GM18520 (cell line): Measurements from ENCODE around the gene SYT12.

Experiments
- ATAC-seq: cut with Tn5 transposase; IDR thresholded peaks from one replicate; pipeline ENCODE4 v1.9.1; 2021; ENCODE audit not compliant: unreplicated experiment

The SYT12 gene

DNA sequence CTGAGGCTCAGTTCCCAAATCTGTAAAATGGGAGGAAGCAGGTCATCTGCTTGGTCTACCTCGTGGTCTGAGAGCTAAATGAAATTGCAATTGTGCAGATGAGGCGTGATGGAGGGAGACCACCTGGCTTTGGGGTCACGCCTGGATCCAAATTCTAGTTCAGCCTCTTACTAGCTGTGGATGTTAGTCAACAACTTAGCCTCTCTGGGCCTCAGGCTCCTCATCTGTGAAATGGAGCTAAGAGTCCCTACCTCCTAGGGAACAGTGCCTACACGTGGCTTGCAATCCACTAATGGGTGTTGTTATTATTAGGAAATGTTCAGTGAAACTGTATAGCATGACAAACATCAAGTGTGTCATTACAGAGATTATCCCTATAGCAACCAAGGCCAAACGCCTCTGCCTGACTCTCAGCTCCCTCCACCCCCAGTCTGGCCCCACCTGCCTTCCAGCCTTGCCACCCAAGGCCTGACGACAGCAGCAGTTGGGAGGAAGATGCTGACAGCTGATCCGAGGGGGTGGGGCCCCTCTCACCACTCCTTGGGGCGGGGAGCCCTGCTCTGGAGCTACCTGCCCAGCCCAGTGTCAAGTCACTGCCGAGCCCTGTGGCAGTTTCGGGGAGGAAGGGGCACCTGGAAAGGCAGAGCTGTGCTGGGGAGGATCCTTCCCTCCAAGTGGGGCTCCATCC, 32.0 kb downstream of the SYT12 start:
- ATAC-seq: no peak

DNA sequence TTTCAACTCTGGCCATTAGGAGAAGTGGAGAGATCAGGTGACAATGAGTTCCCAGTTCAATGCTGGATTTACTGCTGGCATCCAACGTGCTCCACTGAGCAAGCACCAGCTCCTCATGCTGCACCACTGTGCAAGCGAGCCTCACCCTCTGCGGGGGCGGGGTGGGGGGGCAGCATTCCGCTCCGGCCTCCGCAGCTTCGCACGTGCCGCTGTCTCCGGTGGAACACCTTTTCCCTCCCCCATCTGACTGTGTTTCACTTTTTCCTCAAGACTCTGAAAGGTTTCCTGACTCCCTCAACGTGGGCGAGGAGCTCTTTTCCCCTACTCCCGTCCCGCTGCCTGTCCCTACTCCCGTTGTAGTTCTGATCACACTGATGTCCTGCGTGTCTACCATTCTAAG, 32.9 kb downstream of the SYT12 start:
- ATAC-seq: no peak

DNA sequence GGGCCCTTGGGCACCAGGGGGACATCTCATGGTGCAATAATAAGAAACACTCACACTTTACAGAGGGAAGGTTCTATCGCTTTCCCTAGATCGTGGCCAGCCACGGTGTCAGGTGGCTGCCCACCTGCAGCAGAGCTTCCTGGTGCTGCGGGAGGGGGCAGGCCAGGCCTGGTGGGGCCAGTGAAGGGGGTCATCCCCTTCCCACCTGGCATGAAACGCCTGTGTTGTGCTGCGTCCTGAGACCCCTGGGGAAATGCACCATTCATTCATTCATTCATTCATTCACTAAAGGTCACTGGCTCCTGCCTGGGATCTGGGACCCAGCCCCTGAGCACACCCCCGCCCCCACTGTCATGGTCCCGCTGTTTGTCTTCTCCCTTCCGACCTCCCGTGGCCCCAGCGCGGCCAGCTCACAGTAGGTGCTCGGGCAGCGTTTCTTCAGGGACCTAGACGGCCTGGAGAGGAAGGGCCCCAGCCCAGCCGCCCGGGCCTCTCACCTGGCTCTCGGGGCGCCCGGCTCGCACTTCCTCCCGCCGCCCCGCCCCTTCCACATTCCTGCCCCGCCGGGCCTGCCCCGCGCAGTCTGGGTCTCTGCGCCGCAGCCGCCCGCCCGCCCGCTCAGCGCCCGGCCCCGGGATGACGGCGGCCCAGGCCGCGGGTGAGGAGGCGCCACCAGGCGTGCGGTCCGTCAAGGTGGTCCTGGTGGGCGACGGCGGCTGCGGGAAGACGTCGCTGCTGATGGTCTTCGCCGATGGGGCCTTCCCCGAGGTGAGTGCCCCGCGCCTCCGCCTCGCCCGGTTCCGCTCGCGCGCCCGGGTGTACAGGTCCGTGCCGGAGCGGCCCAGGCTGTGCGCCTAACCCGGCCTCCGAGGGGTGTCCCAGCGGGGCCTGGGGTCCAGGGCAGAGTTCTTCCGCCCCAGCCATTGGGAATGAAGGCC, 33.6 kb downstream of the SYT12 start, which contains the start of gene RHOD:
Gene RHOD (plus strand): TSS at position 581 of the 938 bp plus-strand sequence. CDS start 56 bp downstream, at position 637.
- no peak for ATAC-seq

DNA sequence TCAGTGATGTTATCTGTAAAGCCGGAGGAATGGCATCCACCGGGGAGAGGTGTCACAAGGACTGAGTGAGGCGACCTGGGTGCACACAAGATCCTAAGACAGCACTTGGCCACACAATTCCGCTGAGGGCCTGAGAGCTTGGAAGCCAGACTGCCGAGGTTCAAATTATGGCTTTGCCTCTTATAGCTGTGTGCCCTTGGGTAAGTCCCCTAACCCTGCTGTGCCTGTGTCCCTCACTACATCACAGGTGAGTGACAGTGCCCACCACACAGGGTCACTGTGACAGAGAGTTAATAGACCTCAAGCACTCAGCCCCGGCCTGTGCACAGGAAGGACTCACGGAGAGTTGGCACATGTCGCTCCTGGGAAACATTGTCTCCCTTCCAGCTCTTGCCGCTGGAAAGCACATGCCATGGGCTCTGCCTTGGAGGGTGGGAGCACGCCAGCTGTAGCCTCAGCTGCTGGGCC, 34.3 kb downstream of the SYT12 start:
- no peak for ATAC-seq

DNA sequence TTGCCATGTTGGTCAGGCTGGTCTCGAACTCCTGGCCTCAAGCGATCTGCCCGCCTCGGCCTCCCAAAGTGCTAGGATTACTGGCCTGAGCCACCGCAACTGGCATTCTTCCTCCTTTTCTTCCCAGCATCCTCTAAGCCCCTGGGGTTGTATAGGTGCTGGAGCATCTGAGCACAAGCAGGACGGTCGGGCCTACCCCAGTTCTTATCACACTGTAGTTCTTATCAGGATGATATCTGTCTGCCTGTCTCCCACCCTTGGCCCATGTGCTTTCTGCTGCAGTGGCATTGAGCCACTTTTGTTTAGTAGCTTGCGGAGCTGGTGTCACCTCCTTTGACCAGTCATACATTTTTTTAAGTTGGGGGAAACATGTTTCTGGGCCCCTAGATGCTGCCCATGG, 35.6 kb downstream of the SYT12 start:
- no peak for ATAC-seq

DNA sequence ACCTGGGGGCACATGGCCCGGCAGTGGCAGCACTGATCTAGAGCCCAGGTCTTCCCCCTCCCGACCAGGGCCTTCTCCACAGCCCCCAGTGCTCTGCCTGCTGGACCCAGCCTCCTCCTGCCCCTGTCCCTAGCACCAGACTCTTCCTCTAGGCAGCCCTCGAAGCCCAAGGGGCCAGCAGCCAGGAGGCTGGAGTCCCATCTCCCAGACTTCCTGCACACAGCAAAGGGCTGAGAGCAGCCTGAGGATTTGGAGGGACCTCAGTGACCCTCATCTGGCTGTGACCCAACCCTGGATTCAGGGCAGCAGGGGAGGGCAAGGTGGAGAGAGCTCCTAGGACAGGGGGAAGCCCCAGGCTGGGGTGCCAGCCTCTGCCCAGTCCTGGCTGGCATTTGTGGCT, 36.7 kb downstream of the SYT12 start:
- ATAC-seq: no peak

DNA sequence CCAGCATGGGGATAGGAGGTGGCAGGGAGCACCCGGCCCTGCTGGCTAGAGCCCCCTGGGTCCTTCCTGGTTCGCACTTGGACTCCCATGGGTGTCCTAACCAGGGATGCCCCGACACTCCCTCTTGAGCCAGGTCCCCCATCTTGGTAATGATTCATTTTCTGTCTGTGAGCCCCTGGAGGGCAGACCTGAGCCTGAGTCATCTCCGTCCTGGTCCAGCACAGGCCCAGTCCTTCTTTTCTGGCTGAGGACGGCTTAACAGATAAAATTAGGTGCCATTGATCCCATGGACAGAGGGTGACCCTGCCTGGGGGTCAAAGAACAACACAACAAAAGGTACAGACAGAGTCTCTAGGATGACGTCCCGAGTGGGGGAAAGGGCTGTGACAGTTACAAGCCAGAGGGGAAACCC, 37.2 kb downstream of the SYT12 start:
- ATAC-seq: no peak

DNA sequence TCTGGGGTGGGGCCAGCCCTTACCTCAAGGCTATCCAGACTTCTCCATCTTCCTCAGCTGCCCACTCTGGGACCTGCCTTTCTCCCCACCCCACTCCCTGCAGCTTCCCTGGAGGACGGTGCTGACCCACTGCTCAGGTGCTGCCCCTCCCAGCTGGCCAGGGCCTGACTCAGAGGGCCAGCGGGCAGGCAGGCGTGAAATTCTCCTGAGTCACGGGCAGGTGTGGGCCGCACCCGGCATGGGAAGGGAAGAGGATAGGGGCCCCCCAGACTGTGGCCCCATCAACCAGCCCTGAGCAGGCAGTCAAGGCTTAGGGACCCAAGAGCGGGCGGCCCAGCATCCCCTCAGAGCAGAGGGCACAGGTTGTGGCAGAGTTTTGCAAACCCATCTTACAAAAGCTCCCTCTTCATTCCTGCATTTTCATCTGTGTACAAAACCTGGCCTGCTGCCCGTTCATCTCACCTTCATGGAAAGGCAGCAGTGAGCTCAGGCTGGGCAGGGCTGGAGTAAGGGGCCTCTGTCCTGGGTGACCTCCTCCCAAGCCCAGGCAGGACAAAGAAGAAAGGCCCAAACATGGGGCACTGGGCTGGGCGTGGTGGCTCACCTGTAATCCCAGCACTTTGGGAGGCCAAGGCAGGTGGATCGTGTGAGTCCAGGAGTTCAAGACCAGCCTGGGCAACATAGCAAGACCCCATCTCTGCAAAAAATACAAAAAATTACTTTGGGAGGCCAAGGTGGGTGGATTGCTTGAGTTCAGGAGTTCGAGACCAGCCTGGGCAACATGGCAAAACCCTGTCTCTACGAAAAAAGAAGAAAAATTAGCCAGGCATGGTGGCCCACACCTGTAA, 39.8 kb downstream of the SYT12 start:
- no peak for ATAC-seq

DNA sequence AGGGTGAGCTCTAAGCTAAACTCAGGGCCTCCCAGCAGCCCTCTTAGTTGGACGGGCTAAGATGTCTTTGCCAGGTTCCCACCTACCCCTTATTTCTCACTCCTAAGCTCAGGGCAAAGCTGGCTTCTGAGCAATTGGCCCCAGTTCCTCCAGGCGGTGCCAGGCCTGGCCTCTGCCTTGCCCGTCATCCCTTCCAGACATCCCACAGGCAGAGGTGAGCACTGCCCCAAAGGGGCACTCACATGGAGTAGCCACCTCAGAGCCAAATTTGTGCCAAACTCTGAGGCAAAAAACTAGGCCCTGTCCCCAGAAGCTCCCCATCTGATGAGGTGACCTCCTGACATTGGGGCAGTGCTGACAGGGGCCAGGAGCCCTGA, 43.4 kb downstream of the SYT12 start:
- ATAC-seq: no peak

DNA sequence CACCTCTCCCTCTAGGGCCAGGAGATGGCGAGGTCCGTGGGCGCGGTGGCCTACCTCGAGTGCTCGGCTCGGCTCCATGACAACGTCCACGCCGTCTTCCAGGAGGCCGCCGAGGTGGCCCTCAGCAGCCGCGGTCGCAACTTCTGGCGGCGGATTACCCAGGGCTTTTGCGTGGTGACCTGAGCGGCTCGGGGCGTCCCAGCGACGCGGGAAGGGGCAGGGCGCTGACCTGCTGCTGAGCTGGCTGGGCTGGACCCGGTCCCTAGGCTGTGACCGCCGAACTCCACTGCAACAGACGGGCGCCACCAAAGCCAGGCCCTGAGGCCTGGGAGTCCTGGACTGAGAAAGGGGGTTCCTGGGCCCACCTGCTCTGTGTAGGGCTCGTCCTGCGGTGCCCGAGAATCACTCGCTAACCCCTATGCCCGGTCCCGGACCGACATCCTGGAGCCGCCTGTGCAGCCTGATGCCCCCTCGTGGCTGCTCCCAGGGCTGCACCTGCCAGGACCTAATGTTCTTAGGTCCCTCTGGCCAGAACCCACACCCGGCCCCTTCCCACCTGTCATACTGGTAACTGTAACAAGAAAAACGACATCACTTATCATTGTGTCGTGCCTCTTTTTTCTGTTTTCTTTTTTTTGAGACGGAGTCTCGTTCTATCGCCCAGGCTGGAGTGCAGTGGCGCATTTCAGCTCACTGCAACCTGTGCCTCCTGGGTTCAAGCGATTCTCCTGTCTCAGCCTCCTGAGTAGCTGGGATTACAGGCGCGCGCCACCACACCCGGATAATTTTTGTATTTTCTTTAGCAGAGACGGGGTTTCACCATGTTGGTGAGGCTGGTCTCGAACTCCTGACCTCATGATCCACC, 48.7 kb downstream of the SYT12 start:
- no peak for ATAC-seq

DNA sequence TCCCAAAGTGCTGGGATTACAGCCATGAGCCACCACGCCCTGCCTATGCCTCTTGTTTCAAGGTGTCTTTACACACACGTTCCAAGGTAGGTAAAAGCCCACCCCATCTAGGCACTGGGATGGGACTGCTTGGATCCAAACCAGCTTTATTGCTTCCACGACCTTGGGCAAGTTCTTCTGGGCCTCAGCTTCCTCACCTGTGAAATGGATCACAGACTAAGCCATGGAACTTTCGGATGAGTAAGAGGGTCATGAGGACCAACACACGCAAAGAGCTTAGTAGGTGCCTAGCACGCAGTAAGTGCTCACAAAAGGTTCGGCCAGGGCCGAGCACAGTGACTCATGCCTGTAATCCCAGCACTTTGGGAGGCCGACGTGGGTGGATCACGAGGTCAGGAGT, 49.4 kb downstream of the SYT12 start:
- ATAC-seq: no peak

DNA sequence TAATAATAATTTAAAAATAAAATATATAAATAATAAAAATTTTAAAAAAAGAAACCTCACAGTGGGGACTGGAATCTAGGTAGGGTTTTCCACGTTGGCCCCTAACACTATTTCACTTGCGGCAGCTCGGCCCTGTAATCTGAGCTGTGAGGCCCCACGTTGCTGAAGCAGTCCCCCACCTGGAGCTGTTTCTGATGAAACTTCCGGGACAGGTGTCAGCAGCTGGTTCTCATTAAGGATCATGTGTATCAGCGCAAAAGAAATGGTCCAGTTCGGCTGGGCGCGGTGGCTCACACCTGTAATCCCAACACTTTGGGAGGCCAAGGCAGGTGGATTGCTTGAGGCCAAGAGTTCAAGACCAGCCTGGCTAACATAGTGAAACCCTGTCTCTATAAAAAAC, 51.0 kb downstream of the SYT12 start:
- ATAC-seq: no peak

DNA sequence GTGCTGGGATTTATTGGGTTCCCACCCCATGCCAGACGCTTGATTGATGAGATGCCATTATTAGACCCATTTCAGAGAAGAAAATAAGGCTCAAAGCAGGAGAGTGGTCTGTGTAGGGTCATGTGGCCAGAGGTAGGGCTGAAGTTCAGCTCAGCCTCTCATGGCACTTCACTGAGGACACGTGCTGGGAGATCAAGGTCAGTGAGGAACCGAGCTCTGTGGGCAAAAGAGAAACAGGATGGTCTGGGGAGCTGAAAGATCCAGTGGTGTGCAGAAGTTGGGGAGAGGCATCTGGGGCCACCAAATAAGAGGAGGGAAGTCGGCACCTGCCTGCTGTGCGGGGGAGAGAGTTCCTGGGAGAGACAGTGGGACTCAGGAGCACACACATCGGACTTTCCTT, 53.3 kb downstream of the SYT12 start:
- ATAC-seq: no peak

DNA sequence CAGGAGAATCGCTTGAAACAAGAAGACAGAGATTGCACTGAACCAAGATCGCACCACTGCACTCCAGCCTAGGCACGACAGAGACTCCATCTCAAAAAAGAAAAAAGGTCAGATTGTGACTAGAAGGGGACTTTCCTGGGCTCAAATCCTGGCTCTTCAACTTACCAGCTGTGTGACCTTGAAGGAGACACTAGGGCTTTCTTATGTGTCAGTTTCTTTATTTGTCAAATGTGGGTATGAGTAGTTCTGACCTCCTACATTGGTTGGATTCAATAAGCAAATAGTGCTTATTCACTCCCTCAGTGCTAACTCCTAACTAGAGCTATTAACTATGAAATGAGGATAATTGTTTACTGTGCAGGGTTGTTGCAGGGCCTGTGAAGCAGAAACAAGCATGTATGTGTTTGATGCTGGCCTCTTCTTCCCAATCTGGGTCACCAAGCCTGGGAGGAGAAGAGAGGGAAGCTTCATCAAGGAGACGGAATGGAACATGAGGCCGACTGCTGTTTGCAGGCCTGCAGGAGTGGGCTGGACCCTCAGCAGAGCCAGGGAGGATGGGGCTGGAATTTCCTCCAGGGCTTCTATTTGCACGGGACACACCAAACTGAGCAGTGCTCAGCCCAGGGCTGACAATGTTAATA, 56.3 kb downstream of the SYT12 start:
- ATAC-seq: no peak

DNA sequence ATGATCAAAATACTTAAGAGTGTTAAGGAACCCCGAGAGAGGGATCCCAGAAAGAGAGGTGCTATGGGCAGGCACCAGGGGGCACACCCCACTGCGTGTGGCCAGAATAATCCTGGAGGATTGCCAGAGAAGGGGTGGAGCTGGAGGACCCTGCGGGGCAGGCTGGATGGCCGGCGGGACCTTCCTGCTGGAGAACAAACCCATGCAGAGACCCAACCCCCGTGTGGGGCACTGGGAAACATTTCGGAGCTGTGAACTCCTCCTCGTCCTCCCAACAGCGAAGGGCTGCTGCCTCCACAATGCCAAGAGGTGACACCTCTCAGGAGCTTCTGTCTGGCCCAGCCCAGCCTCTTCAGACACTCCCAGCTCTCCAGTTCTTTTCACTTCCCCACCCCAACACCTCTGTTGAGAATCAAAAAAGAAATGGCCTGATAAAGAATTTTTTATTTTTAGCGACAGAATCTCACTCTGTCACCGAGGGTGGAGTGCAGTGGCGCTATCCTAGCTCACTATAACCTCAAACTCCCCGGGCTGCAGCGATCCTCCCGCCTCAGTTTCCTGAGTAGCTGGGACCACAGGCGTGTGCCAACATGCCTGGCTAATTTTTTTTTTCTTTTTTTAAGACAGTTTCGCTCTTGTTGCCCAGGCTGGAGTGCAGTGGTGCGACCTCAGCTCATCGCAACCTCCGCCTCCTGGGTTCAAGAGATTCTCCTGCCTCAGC, 59.3 kb downstream of the SYT12 start:
- no peak for ATAC-seq

DNA sequence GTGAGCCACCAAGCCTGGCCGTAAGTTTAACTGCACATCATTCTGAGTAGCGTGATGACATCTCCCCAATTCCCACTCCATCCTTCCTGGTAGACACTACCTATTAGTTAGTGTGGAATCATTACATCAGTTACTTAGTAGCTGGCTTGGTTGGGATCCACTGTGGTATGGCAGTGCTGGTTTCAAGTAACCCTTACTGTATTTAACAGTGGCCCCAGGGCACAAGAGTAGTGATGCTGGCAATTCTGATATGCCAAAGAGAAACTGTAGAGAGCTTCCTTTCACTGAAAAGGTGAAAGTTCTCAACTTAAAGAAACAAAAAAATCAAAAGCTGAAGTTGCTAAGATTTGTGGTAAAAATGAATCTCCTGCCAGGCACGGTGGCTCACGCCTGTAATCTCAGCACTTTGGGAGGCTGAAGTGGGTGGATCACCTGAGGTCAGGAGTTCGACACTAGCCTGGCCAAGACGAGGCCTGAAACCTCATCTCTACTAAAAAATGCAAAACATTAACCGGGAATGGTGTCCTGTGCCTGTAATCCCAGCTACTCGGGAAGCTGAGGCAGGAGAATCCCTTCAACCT, 60.9 kb downstream of the SYT12 start:
- ATAC-seq: no peak

DNA sequence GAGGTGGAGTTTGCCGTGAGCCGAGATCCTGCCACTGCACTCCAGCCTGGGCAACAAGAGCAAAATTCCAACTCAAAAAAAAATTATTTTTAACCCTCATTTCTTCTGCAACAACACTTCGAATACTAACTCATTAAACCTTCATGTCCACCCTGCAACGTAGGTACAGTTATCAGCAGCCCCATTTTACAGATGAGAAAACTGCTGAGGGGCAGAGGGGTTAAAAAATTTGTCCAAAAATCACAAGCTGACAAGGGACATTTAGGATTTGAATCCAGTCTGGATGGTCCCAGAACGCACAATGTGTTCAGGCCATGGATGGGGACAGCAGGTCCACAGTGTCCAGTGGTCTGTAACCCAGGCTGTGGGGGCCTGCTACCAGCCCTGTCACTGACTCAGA, 62.7 kb downstream of the SYT12 start:
- ATAC-seq: no peak

DNA sequence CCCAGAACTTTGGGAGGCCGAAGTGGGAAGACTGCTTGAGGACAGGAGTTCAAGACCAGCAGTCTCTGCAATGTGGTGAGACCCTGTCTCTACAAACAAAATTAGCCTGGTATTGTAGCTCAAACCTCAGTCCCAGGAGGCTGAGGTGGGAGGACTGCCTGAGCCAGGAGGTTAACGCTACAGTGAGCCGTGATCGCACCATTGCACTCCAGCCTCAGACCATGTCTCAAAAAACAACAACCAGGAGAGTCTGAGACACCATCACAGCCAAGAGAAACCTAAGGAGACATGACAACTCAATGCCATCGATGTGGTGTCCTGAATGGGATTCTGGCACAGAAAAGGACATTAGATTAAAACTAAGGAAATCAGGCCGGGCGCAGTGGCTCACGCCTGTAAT, 67.8 kb downstream of the SYT12 start:
- no peak for ATAC-seq

DNA sequence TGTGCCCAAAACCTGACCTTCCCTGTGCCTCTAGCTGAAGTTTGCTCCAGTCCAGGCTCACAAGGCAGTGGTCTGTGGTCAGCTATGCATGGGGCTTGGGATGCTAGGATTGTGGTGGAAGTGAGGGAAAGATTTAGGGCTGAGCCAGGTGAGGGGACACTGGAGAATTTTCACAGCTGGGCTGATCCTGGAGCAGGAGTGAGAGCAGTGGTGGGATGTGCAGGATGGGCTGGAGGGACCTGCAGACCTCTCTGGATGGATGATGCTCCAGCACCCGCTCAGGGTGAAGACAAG, 72.2 kb downstream of the SYT12 start:
- ATAC-seq: no peak
